GM19238 (cell line): ENCODE data around the gene RANBP10.
"Not testable (repeated sequence)": the region's sequence is repeated elsewhere in the genome, so short reads cannot be mapped to it uniquely, and the experiment has no call there.

Experiments used
- DNase-seq: peaks from one replicate; pipeline ENCODE4 v3.0.0; 2011; ENCODE audit warnings: low spot score; ENCODE audit not compliant: insufficient read length

The RANBP10 gene

GRCh38 chr16:67780847-67781564 lies 25.4 kb downstream of the RANBP10 start:
- DNase-seq, result no peak

- DNase-seq, result no peak
Observed at GRCh38 chr16:67779256-67780014, 26.9 kb downstream of the RANBP10 start.

GRCh38 chr16:67775273-67775672 lies 31.1 kb downstream of the RANBP10 start:
- DNase-seq, result no peak

GRCh38 chr16:67774457-67774853 lies 31.9 kb downstream of the RANBP10 start:
- no peak for DNase-seq

- no peak for DNase-seq
Observed at GRCh38 chr16:67773569-67774456, 32.5 kb downstream of the RANBP10 start.

GRCh38 chr16:67773099-67773498 lies 33.3 kb downstream of the RANBP10 start:
- no peak for DNase-seq

- no peak for DNase-seq
Observed at GRCh38 chr16:67770346-67770991, 35.9 kb downstream of the RANBP10 start.

- no peak for DNase-seq
Observed at GRCh38 chr16:67767953-67768352, 38.4 kb downstream of the RANBP10 start.

GRCh38 chr16:67766291-67766690 lies 40.1 kb downstream of the RANBP10 start:
- no peak for DNase-seq

GRCh38 chr16:67764158-67764667 lies 42.1 kb downstream of the RANBP10 start:
- DNase-seq, result no peak

- no peak for DNase-seq
Observed at GRCh38 chr16:67763066-67763465, 43.3 kb downstream of the RANBP10 start.

GRCh38 chr16:67762385-67762784 lies 44.0 kb downstream of the RANBP10 start:
- DNase-seq, result no peak

GRCh38 chr16:67761924-67762323 lies 44.4 kb downstream of the RANBP10 start:
- no peak for DNase-seq

- no peak for DNase-seq
Observed at GRCh38 chr16:67760956-67761230, 45.5 kb downstream of the RANBP10 start.

GRCh38 chr16:67760206-67760955 lies 46.0 kb downstream of the RANBP10 start:
- no peak for DNase-seq

GRCh38 chr16:67758966-67759365 lies 47.4 kb downstream of the RANBP10 start:
- DNase-seq, result no peak

GRCh38 chr16:67758006-67758405 lies 48.4 kb downstream of the RANBP10 start:
- no peak for DNase-seq

GRCh38 chr16:67752641-67753040 lies 53.7 kb downstream of the RANBP10 start:
- no peak for DNase-seq

- not testable (repeated sequence) for DNase-seq
Observed at GRCh38 chr16:67751331-67751730, 55.0 kb downstream of the RANBP10 start.

- DNase-seq, result peak; percentile 48
Observed at GRCh38 chr16:67750466-67750865, 55.9 kb downstream of the RANBP10 start.
